Kidney epithelial cell (primary cell): ENCODE measurements around the gene GHRHR. TPM values are rescaled to one million over a fixed set of nuclear protein-coding genes. Genes with fewer than 3 reads are reported as not detected.

Experiments used
- DNase-seq: peaks from one replicate; pipeline ENCODE4 v3.0.0-alpha.2; 2010; ENCODE audit warnings: low read depth
- H3K27me3 ChIP-seq: 2 replicates; pipeline ENCODE4 v1.6.0; 2011; ENCODE audit warnings: low read length; ENCODE audit not compliant: control insufficient read depth, insufficient read depth
- H3K36me3 ChIP-seq: 2 replicates; pipeline ENCODE4 v1.5.1; 2011; ENCODE audit warnings: low read length; ENCODE audit not compliant: control insufficient read depth, insufficient read depth
- H3K4me3 ChIP-seq: 2 replicates; pipeline ENCODE4 v1.5.1; 2011; ENCODE audit warnings: low read depth, mild to moderate bottlenecking, control low read depth, low read length
- total RNA-seq: library from RNA; depleted of rRNA; stranded (reverse); fragments of >200 nt; gene quantifications from 2 replicates; pipeline ENCODE4 v1.2.3, GENCODE V29; 2015
- TF ChIP-seq, protein P1 (sequence below): IDR thresholded peaks from 2 replicates; pipeline ENCODE4 v1.5.1; 2011; ENCODE audit warnings: mild to moderate bottlenecking, moderate library complexity, low read length, control low read depth, inconsistent platforms; ENCODE audit not compliant: insufficient read depth, poor library complexity, severe bottlenecking

Gene GHRHR
- total RNA-seq, 1 donor from 2014 or later, result not detected

DNA sequence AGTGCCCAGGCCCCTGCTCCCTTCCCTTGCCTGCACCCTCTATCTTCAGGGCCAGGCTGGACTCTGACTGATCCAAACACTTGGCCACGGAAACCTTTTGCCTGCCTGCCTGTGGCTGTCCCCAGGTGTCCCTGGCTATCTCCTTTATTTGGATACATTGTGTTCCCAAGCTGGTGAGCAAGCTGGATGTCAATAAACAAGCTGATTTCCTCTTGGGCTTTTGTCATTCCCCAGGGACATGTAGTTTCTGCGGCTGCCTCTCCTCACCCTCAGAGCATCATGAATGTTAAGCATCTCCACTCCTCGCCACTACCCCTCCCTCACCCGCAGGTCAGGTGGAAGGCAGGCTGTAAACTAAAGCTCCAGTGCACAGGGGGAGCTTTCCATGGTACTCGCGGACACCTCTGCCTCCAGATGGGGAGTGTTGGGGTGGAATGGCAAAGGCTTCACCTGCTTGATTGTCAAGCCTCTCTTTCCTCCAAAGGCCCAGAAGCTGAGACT is 6.9 kb downstream of the GHRHR start:
- TF ChIP-seq, protein P1, sequence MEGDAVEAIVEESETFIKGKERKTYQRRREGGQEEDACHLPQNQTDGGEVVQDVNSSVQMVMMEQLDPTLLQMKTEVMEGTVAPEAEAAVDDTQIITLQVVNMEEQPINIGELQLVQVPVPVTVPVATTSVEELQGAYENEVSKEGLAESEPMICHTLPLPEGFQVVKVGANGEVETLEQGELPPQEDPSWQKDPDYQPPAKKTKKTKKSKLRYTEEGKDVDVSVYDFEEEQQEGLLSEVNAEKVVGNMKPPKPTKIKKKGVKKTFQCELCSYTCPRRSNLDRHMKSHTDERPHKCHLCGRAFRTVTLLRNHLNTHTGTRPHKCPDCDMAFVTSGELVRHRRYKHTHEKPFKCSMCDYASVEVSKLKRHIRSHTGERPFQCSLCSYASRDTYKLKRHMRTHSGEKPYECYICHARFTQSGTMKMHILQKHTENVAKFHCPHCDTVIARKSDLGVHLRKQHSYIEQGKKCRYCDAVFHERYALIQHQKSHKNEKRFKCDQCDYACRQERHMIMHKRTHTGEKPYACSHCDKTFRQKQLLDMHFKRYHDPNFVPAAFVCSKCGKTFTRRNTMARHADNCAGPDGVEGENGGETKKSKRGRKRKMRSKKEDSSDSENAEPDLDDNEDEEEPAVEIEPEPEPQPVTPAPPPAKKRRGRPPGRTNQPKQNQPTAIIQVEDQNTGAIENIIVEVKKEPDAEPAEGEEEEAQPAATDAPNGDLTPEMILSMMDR, result no peak
- Histone ChIP-seq H3K36me3 (no peaks in the 10 kb centered on the region), H3K27me3 (peaks cover 13% of the 10 kb centered on the region), H3K4me3 (no peak overlapping the region)
- DNase-seq, result no peak

DNA sequence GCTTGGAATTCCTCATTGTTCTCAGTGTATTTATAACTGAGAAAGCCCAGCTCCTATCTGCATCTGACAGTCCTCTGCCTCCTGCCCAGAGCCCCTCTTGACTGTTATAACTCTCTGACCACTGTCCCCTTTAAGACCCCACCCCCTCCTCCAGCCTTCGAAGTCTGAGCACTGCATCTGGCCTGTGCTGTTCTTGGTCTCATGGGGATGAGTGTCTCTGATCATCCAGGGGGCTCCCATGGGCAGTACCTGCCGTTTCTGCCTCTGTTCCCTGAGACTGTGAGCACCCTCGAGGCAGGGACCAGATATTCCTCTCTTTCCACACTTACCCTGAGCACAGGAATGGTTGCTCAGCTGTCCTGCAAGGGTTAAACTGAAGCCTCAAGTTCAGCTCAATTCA is 7.7 kb downstream of the GHRHR start:
- H3K27me3 ChIP-seq, result peaks cover 13% of the 10 kb centered on the region
- H3K4me3 ChIP-seq, result no peak overlapping the region
- TF ChIP-seq, protein P1, result no peak
- no peak for DNase-seq
- H3K36me3 ChIP-seq, result no peaks in the 10 kb centered on the region

DNA sequence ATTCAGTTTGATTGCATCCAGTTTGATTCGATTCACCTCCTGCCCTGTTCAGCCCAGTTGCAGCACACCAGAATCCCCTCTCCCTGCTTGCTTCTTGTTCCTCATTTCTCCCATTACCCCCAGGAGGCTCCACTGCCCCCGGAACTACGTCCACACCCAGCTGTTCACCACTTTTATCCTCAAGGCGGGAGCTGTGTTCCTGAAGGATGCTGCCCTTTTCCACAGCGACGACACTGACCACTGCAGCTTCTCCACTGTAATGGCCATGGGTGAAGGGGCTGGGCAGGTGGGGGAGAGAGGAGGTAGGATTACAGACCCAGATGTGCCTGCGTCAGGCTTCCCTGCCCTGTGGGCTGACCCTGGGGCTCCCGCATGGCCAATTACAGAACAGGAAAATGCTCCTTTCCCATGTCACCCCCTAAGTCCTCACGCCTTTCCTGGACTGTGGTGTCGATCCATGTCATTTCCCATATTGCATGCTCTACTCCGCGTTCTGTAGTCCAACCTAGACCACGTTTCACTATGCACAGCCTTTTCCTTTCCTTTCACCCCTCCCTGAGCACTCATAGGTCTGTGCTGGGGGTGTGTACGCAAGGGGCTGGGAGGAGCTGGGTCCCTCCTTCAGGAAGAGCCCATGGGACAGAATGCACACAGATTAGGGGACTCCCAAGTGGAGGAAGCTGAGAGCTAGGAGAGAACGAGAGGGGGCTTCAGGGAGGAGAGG is 8.2 kb downstream of the GHRHR start:
- TF ChIP-seq, protein P1, result no peak
- Histone ChIP-seq H3K4me3 (no peak overlapping the region), H3K36me3 (no peaks in the 10 kb centered on the region), H3K27me3 (peaks cover 13% of the 10 kb centered on the region)
- DNase-seq, result no peak

DNA sequence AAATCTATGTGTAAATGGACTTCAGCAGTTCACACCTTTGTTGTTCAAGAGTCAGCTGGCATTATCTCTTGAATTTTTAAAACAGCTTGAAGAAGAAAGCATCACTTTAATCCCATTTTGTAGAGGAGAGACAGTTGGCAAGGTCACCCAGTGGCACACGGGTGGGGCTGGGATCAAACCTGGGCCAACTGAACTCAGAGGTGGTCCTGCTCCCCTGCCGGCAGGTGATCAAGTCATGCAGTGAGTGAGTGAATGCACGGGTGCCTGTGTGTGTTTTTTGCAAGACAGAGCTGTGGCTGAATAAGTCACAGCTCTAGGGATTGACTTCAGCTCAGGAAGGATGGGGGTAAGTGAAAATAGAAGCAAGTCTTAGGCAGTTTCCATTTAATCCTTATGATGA is 9.5 kb downstream of the GHRHR start:
- no peak for DNase-seq
- Histone ChIP-seq H3K4me3 (no peak overlapping the region), H3K27me3 (peaks cover 15% of the 10 kb centered on the region), H3K36me3 (no peaks in the 10 kb centered on the region)
- TF ChIP-seq, protein P1, result no peak

DNA sequence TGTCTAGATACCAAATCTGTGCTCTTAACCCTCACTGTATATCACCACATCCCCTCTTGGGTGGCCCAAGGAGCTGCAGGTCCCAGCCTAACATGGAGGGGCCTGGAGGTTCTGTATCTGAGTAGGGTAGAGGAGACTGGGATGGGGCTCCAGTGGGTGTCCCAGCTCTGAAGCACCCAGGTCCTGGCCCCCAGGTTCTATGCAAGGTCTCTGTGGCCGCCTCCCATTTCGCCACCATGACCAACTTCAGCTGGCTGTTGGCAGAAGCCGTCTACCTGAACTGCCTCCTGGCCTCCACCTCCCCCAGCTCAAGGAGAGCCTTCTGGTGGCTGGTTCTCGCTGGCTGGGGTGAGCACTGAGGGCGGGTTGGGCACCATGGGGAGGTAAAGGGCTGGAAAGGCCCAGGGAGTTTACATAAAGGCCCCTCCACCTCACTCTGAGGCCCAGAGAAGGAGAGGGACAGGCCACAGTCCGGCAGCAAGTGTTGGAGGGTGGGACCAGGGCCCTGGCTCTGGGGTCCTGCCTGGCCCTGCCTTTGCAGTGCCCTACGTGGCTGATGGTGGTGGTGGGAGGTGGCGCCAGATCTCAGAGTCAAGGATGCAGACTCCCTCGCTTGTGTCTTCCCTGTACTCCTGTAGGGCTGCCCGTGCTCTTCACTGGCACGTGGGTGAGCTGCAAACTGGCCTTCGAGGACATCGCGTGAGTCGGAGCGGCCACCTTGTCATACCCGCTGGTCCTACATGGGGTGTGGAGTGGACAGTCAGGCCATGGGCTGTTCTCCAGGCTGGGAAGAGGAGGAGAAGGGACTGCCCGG is 10.2 kb downstream of the GHRHR start:
- no peaks in the 10 kb centered on the region for H3K36me3 ChIP-seq
- no peak for DNase-seq
- H3K27me3 ChIP-seq, result peaks cover 15% of the 10 kb centered on the region
- TF ChIP-seq, protein P1, result no peak
- no peak overlapping the region for H3K4me3 ChIP-seq
